GM15510 (cell line): ENCODE data around the gene UBE3C.

Source experiments
- POLR2A ChIP-seq: IDR thresholded peaks from 3 replicates; pipeline ENCODE4 v1.6.1; 2011; ENCODE audit warnings: borderline replicate concordance; ENCODE audit not compliant: insufficient read length; ENCODE audit errors: extremely low read depth

The UBE3C gene

GRCh38 chr7:157193274-157193673, 54.5 kb downstream of the UBE3C start:
- no peak for TF ChIP-seq POLR2A

- TF ChIP-seq POLR2A = no peak
Measured at GRCh38 chr7:157194948-157195347, 56.2 kb downstream of the UBE3C start.

GRCh38 chr7:157195868-157196267, 57.1 kb downstream of the UBE3C start:
- no peak for TF ChIP-seq POLR2A

DNA sequence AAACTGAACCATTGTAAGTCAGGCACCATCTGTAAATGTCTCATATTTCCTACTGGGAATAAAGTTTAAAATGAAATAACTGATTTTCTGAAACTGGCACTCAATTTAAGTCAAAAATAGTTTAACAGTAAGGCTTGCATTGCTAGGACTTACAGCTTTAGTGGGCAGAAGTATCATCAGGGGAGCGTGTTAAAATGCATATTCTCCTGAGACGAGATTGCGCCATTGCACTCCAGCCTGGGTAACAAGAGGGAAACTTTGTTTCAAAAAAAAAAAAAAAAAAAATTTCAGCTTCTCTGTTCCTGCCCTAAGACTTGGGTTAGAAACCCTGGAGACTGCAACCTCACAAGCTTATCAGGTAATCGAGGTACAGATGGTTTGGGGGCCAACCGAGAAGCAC, 65.4 kb downstream of the UBE3C start:
- TF ChIP-seq POLR2A = no peak

DNA sequence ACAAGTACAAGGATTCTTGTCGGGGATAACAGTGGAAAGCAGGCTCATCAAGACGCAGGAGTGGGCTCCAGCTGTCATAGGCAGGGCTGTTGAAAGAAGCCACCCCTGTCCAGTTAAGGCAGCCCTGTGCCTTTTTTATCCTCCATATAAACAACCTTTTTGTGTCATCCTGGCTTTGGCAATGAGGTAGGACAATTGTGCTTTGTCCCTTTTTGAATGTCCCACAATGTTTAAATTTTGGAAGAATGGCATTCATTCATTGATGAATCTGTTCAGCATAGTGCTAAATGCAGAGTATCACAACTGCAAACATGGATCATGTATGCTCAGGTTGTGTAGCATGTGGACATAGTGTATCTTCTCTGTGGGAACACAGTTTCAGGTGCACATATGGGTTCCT, 66.7 kb downstream of the UBE3C start:
- no peak for TF ChIP-seq POLR2A

GRCh38 chr7:157208571-157209413, 70.1 kb downstream of the UBE3C start:
- TF ChIP-seq POLR2A = no peak

DNA sequence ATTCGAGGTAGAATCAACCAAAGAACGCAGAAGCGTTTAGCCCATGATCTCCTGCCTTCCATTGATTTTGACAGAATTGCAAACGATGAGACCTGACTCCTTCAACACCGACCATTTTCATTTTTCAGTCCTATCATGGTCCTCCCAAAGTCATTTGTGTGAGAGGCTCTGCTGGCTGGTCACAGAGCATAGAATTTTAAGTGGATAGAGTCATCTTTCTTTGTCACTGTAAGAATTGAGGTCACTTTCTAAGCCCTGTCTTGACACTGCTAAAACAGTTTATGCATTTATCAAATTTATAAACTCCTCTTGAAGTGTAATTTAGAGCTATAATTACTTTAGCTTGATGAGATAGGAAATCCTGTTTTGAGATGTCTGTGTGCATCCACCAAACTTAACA, 72.0 kb downstream of the UBE3C start:
- TF ChIP-seq POLR2A = no peak

DNA sequence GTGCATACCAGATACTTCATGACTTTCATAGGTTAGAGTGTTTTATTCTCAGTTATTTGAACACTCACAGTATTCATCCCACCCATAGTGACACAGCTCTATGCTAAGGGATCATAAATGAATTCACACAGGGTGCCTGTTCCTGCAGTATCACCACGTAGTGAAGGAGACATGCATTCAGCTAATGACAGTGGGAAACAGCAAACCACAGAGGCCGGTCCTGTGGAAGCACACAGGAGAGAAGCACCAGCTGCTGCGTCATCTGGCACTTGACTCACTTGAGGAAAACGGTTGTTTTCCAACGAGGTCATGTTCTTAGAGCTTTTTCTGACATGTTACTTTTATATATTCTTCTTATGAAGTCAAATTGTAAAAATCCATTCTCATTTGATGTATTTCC, 73.0 kb downstream of the UBE3C start:
- no peak for TF ChIP-seq POLR2A

DNA sequence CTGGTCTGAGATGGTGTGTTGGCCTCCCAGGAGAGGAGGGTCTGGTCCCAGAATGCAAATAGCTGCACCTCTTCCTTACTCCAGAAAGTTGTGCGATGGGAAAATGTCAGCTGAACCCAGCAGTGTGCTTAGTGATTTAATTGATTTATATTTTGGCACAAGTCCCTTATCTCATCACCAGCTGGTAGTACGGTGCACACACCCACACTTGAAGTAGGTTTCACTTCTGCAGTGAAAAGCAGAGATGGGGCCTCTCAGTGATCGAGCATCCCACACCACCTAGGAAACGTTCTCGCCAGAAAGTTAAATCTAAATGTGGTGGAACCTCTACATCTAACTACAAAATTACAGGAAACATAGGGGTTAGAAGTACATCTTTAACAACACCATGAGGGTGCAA, 80.4 kb downstream of the UBE3C start:
- TF ChIP-seq POLR2A = no peak

DNA sequence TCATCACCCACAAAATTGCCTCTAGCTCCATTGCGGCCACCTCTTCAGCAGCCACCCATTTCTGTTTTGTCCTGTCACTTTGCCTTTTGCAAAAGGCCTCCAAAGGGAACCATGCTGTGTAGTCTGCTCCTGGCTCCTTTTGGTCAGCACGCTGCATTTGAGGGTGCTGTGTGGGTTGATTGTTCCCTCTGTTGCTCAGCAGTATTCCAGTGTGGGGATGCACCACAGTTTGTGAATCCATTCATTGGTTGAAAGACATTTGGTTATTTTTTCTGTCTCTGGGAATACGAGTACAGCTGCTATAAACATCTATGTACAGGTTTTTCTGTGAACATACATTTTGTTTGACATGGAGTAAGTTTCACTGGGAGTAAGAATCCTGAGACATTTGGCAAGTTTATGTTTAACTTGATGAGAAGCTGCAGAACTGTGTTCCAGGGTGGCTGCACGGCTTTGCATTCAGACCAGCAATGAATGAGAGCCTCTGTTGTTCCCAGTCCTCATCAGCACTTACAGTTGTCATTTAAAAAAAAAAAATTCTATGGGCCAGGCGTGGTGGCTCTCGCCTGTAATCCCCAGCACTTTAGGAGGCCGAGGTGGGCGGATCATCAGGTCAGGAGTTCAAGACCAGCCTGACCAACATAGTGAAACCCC, 82.3 kb downstream of the UBE3C start:
- TF ChIP-seq POLR2A = no peak

DNA sequence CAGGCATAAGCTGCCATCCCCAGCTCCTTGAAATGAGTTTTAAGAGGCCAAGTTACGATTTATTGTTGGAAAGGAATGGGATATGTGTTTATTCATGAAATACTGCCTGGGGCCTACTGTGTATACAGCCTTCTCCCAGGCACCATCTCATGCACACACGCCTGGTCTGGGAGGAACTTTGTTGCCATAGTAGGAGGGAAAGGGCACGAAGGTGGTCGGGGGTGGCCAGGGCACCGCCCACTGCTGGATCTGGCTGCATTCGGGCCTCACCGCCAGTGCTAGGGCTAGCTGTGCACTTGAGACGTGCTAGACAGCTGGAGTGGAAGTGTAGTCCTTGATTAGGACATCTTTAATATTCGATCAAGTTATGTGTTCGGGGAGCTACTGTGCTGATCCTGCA, 84.0 kb downstream of the UBE3C start:
- TF ChIP-seq POLR2A = no peak

GRCh38 chr7:157224627-157225026, 85.9 kb downstream of the UBE3C start:
- no peak for TF ChIP-seq POLR2A

DNA sequence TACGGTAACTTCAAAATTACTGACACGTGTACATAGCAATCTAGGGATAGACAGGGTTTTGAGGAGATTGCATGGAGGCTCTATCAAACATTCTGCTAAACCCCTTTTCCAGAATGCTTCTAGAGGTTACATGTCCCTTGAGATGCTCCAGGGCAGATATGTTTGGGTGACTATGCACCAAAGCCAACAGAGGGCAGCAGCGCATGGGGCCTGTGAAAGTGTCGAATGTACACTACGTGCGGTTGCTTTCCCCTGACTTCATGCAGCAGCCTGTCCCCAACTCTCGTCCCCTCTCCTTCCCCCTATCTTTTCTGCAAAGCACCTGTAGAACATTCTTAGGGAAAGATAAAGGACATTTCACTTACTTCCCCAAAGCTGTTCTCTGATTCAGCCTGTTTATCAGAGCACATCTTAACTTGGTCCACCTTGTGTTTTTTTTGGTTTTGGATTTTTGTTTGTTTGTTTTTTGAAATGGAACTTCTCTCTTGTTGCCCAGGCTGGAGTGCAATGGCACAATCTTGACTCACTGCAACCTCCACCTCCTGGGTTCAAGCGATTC, 90.2 kb downstream of the UBE3C start:
- no peak for TF ChIP-seq POLR2A

- TF ChIP-seq POLR2A = no peak
Measured at GRCh38 chr7:157233677-157234076, 95.0 kb downstream of the UBE3C start.

- no peak for TF ChIP-seq POLR2A
Measured at GRCh38 chr7:157234271-157234670, 95.5 kb downstream of the UBE3C start.
